ENCODE data around the gene PRICKLE2.

DNA sequence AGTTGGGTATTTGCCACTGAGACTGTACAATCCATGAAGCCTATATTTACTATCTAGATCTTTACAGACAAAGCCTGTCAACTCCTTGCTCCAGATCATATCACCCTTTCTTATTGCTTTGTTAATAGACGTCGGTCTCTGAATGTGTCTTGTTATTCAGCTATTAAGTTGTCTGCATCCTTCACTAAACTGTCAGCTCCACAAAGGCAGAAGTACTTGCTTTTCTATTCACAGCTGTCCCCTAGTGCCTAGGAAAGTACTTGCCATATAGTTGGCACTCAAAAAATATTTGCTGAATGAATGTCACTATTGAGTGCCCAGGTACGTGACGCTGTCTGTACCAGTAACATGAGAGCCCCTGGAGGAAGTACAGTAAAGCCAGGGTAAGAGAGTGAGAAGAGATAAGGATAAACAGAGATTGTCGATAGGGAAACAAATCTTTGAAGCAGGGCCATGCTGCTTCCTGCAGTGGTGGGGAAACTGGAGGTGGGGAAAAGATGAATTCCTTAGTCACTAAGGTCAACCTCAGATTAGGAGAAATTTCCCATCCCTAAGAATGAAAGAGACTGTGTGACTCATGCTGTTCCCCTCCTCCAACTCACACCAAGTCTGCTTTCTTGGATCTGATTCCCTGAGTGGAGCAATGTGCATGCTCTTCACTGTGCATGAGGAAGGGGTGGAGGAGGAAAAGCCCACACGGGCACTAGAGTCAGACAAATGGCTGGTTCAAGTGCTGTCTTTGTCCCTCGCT, 36.3 kb downstream of the PRICKLE2 start:
- TF ChIP-seq, protein P1, sequence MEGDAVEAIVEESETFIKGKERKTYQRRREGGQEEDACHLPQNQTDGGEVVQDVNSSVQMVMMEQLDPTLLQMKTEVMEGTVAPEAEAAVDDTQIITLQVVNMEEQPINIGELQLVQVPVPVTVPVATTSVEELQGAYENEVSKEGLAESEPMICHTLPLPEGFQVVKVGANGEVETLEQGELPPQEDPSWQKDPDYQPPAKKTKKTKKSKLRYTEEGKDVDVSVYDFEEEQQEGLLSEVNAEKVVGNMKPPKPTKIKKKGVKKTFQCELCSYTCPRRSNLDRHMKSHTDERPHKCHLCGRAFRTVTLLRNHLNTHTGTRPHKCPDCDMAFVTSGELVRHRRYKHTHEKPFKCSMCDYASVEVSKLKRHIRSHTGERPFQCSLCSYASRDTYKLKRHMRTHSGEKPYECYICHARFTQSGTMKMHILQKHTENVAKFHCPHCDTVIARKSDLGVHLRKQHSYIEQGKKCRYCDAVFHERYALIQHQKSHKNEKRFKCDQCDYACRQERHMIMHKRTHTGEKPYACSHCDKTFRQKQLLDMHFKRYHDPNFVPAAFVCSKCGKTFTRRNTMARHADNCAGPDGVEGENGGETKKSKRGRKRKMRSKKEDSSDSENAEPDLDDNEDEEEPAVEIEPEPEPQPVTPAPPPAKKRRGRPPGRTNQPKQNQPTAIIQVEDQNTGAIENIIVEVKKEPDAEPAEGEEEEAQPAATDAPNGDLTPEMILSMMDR (conservative IDR thresholded peaks at IDR 0.05; ENCODE audit: low read depth, low read length), result no peak
- TF ChIP-seq EZH2 (IDR thresholded peaks at IDR 0.05; ENCODE audit: borderline replicate concordance, low read depth, low read length, poor library complexity, severe bottlenecking), result no peak

All from A673 (cell line).